NK-92 (cell line): ENCODE measurements around the gene MICU1.
"Not testable (repeated sequence)": the region's sequence is repeated elsewhere in the genome, so short reads cannot be mapped to it uniquely, and the experiment has no call there.

Source experiments
- DNase-seq: peaks from one replicate; lab custom pipeline; 2025; ENCODE audit not compliant: unreplicated experiment; lab: John Stamatoyannopoulos, UW

The MICU1 gene

GRCh38 chr10:72625608-72626443 lies at the start of gene MICU1:
TSS of gene MICU1 (minus strand) at chr10:72626079. CDS start at chr10:72566793, 59,286 bp downstream.
- peak; percentile 43 for DNase-seq

- DNase-seq: not testable (repeated sequence)
These were observed 48.3 kb upstream of the MICU1 start for GRCh38 chr10:72674174-72674573.

GRCh38 chr10:72673280-72673679 lies 47.4 kb upstream of the MICU1 start:
- no peak for DNase-seq

GRCh38 chr10:72667207-72667864 lies 41.5 kb upstream of the MICU1 start:
- DNase-seq: no peak

GRCh38 chr10:72665925-72666324 lies 40.0 kb upstream of the MICU1 start:
- DNase-seq: no peak

- DNase-seq: no peak
These were observed 38.1 kb upstream of the MICU1 start for GRCh38 chr10:72663971-72664370.

GRCh38 chr10:72661431-72661830 lies 35.6 kb upstream of the MICU1 start:
- DNase-seq: no peak

- no peak for DNase-seq
These were observed 34.3 kb upstream of the MICU1 start for GRCh38 chr10:72660220-72660619.

GRCh38 chr10:72659694-72660093 lies 33.8 kb upstream of the MICU1 start:
- DNase-seq: no peak

GRCh38 chr10:72658696-72659400 lies 33.0 kb upstream of the MICU1 start:
- no peak for DNase-seq

GRCh38 chr10:72654720-72655119 lies 28.8 kb upstream of the MICU1 start:
- no peak for DNase-seq

- DNase-seq: no peak
These were observed 27.7 kb upstream of the MICU1 start for GRCh38 chr10:72653383-72654096.

- DNase-seq: no peak
These were observed 23.4 kb upstream of the MICU1 start for GRCh38 chr10:72649291-72649690.

- no peak for DNase-seq
These were observed 22.4 kb upstream of the MICU1 start for GRCh38 chr10:72648301-72648700.

- DNase-seq: not testable (repeated sequence)
These were observed 21.1 kb upstream of the MICU1 start for GRCh38 chr10:72646971-72647370.

GRCh38 chr10:72645263-72645858 lies 19.5 kb upstream of the MICU1 start:
- no peak for DNase-seq

GRCh38 chr10:72642318-72642717 lies 16.4 kb upstream of the MICU1 start:
- no peak for DNase-seq

- no peak for DNase-seq
These were observed 13.6 kb upstream of the MICU1 start for GRCh38 chr10:72639441-72639873.

- no peak for DNase-seq
These were observed 12.9 kb upstream of the MICU1 start for GRCh38 chr10:72638586-72639440.

- no peak for DNase-seq
These were observed 11.5 kb upstream of the MICU1 start for GRCh38 chr10:72637398-72637857.
